ENCODE data around the gene TMC7. TPM values are rescaled to one million over a fixed set of nuclear protein-coding genes. Genes with fewer than 3 reads are reported as not detected.

The TMC7 gene
- total and polyA plus RNA-seq, 2 of the 13 experiments (the other 11 are each of a cell fraction or from before 2014, with no cell fraction given) = 1.2 to 5.1 TPM

DNA sequence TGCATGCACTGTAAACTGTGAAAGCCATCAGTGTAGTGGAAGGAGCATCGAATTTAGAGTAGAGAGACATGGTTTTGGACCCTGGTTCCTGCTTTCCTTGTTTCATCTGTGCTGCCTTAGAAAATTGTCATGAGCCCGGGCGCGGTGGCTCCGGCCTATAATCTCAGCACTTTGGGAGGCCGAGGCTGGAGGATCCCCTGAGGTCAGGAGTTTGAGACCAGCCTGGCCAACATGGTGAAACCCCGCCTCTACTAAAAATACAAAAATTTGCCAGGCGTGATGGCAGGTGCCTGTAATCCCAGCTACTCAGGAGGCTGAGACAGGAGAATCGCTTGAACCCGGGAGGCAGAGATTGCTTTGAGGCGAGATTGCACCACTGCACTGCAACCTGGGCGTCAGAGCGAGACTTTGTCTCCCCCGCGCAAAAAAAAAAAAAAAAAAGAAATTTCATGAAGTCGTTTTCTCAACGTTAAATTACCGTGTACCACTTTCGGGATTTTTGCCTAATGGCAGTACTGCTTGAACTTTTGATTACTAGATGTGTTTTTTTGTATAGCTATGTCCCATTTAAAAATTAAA, 84.6 kb downstream of the TMC7 start (continued):
- TF ChIP-seq, protein P1, sequence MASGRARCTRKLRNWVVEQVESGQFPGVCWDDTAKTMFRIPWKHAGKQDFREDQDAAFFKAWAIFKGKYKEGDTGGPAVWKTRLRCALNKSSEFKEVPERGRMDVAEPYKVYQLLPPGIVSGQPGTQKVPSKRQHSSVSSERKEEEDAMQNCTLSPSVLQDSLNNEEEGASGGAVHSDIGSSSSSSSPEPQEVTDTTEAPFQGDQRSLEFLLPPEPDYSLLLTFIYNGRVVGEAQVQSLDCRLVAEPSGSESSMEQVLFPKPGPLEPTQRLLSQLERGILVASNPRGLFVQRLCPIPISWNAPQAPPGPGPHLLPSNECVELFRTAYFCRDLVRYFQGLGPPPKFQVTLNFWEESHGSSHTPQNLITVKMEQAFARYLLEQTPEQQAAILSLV (CRISPR knock-in tag; IDR thresholded peaks at IDR 0.05; ENCODE audit: borderline replicate concordance) = no peak
- TF ChIP-seq NFKBIZ (CRISPR knock-in tag; IDR thresholded peaks at IDR 0.05) (no peak), SNAPC2 (CRISPR knock-in tag; IDR thresholded peaks at IDR 0.05) (no peak), ZNF253 (CRISPR knock-in tag; IDR thresholded peaks at IDR 0.05; ENCODE audit: borderline replicate concordance) (no peak), CAMTA2 (CRISPR knock-in tag; IDR thresholded peaks at IDR 0.05; ENCODE audit: borderline replicate concordance) (0 out of 2 replicates have a peak, but pooled peaks have one; percentile 5), YY1 (IDR thresholded peaks at IDR 0.05; ENCODE audit: insufficient read depth, insufficient replicate concordance, low read depth, low read length) (no peak), DZIP1 (CRISPR knock-in tag; IDR thresholded peaks at IDR 0.05) (0 out of 2 replicates have a peak, but pooled peaks have one; percentile 73), FOXA1 (IDR thresholded peaks at IDR 0.05) (no peak), FOXA1 (CRISPR knock-in tag; IDR thresholded peaks at IDR 0.05) (no peak), ZNF766 (CRISPR knock-in tag; IDR thresholded peaks at IDR 0.05; ENCODE audit: borderline replicate concordance) (no peak), NR2C2 (CRISPR knock-in tag; IDR thresholded peaks at IDR 0.05; ENCODE audit: borderline replicate concordance) (no peak)
- TF ChIP-seq, protein P2, sequence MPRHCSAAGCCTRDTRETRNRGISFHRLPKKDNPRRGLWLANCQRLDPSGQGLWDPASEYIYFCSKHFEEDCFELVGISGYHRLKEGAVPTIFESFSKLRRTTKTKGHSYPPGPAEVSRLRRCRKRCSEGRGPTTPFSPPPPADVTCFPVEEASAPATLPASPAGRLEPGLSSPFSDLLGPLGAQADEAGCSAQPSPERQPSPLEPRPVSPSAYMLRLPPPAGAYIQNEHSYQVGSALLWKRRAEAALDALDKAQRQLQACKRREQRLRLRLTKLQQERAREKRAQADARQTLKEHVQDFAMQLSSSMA (CRISPR knock-in tag; IDR thresholded peaks at IDR 0.05) = 0 out of 2 replicates have a peak, but pooled peaks have one; percentile 4
- TF ChIP-seq, protein P3, sequence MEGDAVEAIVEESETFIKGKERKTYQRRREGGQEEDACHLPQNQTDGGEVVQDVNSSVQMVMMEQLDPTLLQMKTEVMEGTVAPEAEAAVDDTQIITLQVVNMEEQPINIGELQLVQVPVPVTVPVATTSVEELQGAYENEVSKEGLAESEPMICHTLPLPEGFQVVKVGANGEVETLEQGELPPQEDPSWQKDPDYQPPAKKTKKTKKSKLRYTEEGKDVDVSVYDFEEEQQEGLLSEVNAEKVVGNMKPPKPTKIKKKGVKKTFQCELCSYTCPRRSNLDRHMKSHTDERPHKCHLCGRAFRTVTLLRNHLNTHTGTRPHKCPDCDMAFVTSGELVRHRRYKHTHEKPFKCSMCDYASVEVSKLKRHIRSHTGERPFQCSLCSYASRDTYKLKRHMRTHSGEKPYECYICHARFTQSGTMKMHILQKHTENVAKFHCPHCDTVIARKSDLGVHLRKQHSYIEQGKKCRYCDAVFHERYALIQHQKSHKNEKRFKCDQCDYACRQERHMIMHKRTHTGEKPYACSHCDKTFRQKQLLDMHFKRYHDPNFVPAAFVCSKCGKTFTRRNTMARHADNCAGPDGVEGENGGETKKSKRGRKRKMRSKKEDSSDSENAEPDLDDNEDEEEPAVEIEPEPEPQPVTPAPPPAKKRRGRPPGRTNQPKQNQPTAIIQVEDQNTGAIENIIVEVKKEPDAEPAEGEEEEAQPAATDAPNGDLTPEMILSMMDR (CRISPR knock-in tag; IDR thresholded peaks at IDR 0.05) = no peak
- TF ChIP-seq, protein P4, sequence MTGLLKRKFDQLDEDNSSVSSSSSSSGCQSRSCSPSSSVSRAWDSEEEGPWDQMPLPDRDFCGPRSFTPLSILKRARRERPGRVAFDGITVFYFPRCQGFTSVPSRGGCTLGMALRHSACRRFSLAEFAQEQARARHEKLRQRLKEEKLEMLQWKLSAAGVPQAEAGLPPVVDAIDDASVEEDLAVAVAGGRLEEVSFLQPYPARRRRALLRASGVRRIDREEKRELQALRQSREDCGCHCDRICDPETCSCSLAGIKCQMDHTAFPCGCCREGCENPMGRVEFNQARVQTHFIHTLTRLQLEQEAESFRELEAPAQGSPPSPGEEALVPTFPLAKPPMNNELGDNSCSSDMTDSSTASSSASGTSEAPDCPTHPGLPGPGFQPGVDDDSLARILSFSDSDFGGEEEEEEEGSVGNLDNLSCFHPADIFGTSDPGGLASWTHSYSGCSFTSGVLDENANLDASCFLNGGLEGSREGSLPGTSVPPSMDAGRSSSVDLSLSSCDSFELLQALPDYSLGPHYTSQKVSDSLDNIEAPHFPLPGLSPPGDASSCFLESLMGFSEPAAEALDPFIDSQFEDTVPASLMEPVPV (CRISPR knock-in tag; IDR thresholded peaks at IDR 0.05) = no peak; the same call in 1 of the 2 replicates
- TF ChIP-seq, protein P5, sequence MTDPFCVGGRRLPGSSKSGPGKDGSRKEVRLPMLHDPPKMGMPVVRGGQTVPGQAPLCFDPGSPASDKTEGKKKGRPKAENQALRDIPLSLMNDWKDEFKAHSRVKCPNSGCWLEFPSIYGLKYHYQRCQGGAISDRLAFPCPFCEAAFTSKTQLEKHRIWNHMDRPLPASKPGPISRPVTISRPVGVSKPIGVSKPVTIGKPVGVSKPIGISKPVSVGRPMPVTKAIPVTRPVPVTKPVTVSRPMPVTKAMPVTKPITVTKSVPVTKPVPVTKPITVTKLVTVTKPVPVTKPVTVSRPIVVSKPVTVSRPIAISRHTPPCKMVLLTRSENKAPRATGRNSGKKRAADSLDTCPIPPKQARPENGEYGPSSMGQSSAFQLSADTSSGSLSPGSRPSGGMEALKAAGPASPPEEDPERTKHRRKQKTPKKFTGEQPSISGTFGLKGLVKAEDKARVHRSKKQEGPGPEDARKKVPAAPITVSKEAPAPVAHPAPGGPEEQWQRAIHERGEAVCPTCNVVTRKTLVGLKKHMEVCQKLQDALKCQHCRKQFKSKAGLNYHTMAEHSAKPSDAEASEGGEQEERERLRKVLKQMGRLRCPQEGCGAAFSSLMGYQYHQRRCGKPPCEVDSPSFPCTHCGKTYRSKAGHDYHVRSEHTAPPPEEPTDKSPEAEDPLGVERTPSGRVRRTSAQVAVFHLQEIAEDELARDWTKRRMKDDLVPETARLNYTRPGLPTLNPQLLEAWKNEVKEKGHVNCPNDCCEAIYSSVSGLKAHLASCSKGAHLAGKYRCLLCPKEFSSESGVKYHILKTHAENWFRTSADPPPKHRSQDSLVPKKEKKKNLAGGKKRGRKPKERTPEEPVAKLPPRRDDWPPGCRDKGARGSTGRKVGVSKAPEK (CRISPR knock-in tag; IDR thresholded peaks at IDR 0.05; ENCODE audit: borderline replicate concordance) = no peak
